Right lobe of liver (tissue), 4 donors: Measurements from ENCODE around the gene ARL15.

Experiments
- POLR2A ChIP-seq: fragments of 450-650 bp; IDR thresholded peaks from one replicate; pipeline ENCODE4 v1.6.1; 2017; ENCODE audit warnings: antibody characterized with exemption, mild to moderate bottlenecking
- TF ChIP-seq, protein P1 (sequence below), 4 donors: fragments of 200-600 bp in 3 of 4; fragments of 450-650 bp in 1 of 4; IDR thresholded peaks; one replicate each; pipeline versions ENCODE4 v1.5.1 to v1.8.0; 2016 to 2022; ENCODE audit warnings: antibody characterized with exemption in 4 of 4, mild to moderate bottlenecking in 2 of 4
- donor health status: DM: no; HTN: no; CAD: no.
- donor health status: DM: no; HTN: no; CAD: no.
- donor health status: DM: no; HTN: yes; CAD: no.

DNA sequence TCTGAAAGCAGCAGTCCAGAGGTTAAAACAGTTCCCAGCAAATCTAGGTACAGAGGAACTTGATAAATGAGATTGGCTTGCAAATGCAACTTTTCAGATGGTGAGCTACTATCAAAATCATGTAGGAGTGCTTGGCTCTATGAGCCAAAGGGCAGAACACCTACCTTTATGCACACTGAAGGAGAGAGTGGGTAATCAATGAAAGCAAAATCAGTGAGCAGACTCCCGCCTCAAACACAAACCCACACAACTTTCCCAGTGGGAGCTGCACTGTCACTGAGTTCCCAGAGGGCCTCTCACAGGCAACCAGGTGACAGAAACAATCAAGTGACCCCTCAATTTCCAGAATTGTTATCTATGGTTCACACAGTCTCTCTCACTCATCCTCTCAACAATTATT is 8.5 kb downstream of the ARL15 start:
- TF ChIP-seq, protein P1, sequence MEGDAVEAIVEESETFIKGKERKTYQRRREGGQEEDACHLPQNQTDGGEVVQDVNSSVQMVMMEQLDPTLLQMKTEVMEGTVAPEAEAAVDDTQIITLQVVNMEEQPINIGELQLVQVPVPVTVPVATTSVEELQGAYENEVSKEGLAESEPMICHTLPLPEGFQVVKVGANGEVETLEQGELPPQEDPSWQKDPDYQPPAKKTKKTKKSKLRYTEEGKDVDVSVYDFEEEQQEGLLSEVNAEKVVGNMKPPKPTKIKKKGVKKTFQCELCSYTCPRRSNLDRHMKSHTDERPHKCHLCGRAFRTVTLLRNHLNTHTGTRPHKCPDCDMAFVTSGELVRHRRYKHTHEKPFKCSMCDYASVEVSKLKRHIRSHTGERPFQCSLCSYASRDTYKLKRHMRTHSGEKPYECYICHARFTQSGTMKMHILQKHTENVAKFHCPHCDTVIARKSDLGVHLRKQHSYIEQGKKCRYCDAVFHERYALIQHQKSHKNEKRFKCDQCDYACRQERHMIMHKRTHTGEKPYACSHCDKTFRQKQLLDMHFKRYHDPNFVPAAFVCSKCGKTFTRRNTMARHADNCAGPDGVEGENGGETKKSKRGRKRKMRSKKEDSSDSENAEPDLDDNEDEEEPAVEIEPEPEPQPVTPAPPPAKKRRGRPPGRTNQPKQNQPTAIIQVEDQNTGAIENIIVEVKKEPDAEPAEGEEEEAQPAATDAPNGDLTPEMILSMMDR (IDR thresholded peaks at IDR 0.05) = no peak
- no peak for TF ChIP-seq POLR2A
